Hepatocyte (in vitro differentiated cells): ENCODE results near the gene PPME1.

Experiments
- CTCF ChIP-seq: fragments of 200-600 bp; sonication (generic); IDR thresholded peaks from 2 replicates; pipeline ENCODE4 v1.5.1; 2016; ENCODE audit warnings: antibody characterized with exemption, mild to moderate bottlenecking; ENCODE audit not compliant: poor library complexity
- EZH2 ChIP-seq: fragments of 200-600 bp; sonication (generic); IDR thresholded peaks from 2 replicates; pipeline ENCODE4 v1.6.1; 2016; ENCODE audit warnings: antibody characterized with exemption, mild to moderate bottlenecking, borderline replicate concordance
- EZH2phosphoT487 ChIP-seq: fragments of 200-600 bp; sonication (generic); IDR thresholded peaks from one replicate; pipeline ENCODE4 v1.6.1; 2018; ENCODE audit warnings: antibody characterized with exemption, mild to moderate bottlenecking, low read depth, moderate library complexity; ENCODE audit not compliant: unreplicated experiment, severe bottlenecking

- TF ChIP-seq CTCF, result no peak
- no peak for TF ChIP-seq EZH2phosphoT487
- TF ChIP-seq EZH2, result no peak
Measured at GRCh38 chr11:74268456-74268855, 97.4 kb downstream of the PPME1 start.
